GM23338 (cell line): ENCODE measurements around the gene CUBN. TPM values are rescaled to one million over a fixed set of nuclear protein-coding genes. Genes with fewer than 3 reads are reported as not detected.

Experiments
- ATAC-seq: fragments of 200-7000 bp; cut with Tn5 transposase; 3 replicates; pipeline ENCODE4 v1.9.1; 2020
- DNase-seq: peaks from one replicate; pipeline ENCODE4 v3.0.0-alpha.2; 2015; ENCODE audit warnings: low spot score
- H2AFZ ChIP-seq: fragments of 200-600 bp; sonication (generic); 2 replicates; pipeline ENCODE4 v1.8.0; 2016; ENCODE audit warnings: antibody characterized with exemption, mild to moderate bottlenecking, moderate library complexity
- H3F3A ChIP-seq: fragments of 200-600 bp; sonication (generic); replicated peaks from 2 replicates; pipeline ENCODE4 v1.8.0; 2017; ENCODE audit warnings: antibody characterized with exemption, mixed run types, low read depth
- H3K27ac ChIP-seq: fragments of 200-600 bp; sonication (generic); 2 replicates; pipeline ENCODE4 v1.6.1; 2016; ENCODE audit warnings: low read depth
- H3K27me3 ChIP-seq: fragments of 200-600 bp; sonication (generic); 2 replicates; pipeline ENCODE4 v1.8.0; 2016; ENCODE audit warnings: mild to moderate bottlenecking, mixed run types, moderate library complexity; ENCODE audit not compliant: insufficient read depth
- H3K36me3 ChIP-seq: fragments of 200-600 bp; sonication (generic); 2 replicates; pipeline ENCODE4 v1.8.0; 2016; ENCODE audit warnings: mild to moderate bottlenecking; ENCODE audit not compliant: insufficient read depth
- H3K4me1 ChIP-seq: fragments of 200-600 bp; sonication (generic); 2 replicates; pipeline ENCODE4 v1.8.0; 2016; ENCODE audit warnings: mild to moderate bottlenecking, moderate library complexity; ENCODE audit not compliant: insufficient read depth
- H3K4me2 ChIP-seq: fragments of 200-600 bp; sonication (generic); 2 replicates; pipeline ENCODE4 v1.7.1; 2017; ENCODE audit warnings: mixed run types
- H3K4me3 ChIP-seq: fragments of 200-600 bp; sonication (generic); 2 replicates; pipeline ENCODE4 v1.6.1; 2016; ENCODE audit warnings: mixed run types
- H3K79me2 ChIP-seq: fragments of 200-600 bp; sonication (generic); replicated peaks from 2 replicates; pipeline ENCODE4 v1.8.0; 2017; ENCODE audit warnings: mild to moderate bottlenecking; ENCODE audit not compliant: insufficient read depth
- H3K9me2 ChIP-seq: fragments of 200-600 bp; sonication (generic); 2 replicates; pipeline ENCODE4 v1.8.0; 2017; ENCODE audit not compliant: insufficient read depth
- H4K20me1 ChIP-seq: fragments of 200-600 bp; sonication (generic); replicated peaks from 2 replicates; pipeline ENCODE4 v1.8.0; 2017; ENCODE audit warnings: mild to moderate bottlenecking; ENCODE audit not compliant: insufficient read depth
- H3K27ac Mint-ChIP-seq: 2 replicates; pipeline ENCODE4 v1.8.0; 2020; ENCODE audit warnings: inconsistent platforms, mild to moderate bottlenecking, moderate library complexity, mixed read lengths
- H3K27me3 Mint-ChIP-seq: 3 replicates; pipeline ENCODE4 v1.8.0; 2022; ENCODE audit warnings: low read depth, mild to moderate bottlenecking, moderate library complexity, mixed read lengths, inconsistent platforms; ENCODE audit not compliant: insufficient read depth, poor library complexity
- H3K36me3 Mint-ChIP-seq: 3 replicates; pipeline ENCODE4 v1.8.0; 2021; ENCODE audit warnings: low read depth, mild to moderate bottlenecking, inconsistent platforms, moderate library complexity, mixed read lengths
- H3K4me1 Mint-ChIP-seq: 3 replicates; pipeline ENCODE4 v1.8.0; 2020; ENCODE audit warnings: mild to moderate bottlenecking, inconsistent platforms, mixed read lengths
- H3K4me3 Mint-ChIP-seq: 3 replicates; pipeline ENCODE4 v1.8.0; 2021; ENCODE audit warnings: moderate library complexity, mild to moderate bottlenecking, inconsistent platforms, mixed read lengths
- H3K9me3 Mint-ChIP-seq: 3 replicates; pipeline ENCODE4 v1.8.0; 2020; ENCODE audit warnings: moderate library complexity, mild to moderate bottlenecking, inconsistent platforms, mixed read lengths
- ETS1 ChIP-seq: IDR thresholded peaks from 2 replicates; pipeline ENCODE4 v1.6.1; 2016; ENCODE audit warnings: antibody characterized with exemption
- EZH2phosphoT487 ChIP-seq: fragments of 200-600 bp; sonication (generic); IDR thresholded peaks from one replicate; pipeline ENCODE4 v1.8.1; 2018; ENCODE audit warnings: antibody characterized with exemption; ENCODE audit not compliant: unreplicated experiment
- NANOG ChIP-seq: IDR thresholded peaks from 2 replicates; pipeline ENCODE4 v1.6.1; 2016; ENCODE audit warnings: antibody characterized with exemption, borderline replicate concordance
- POLR2AphosphoS5 ChIP-seq: IDR thresholded peaks from 2 replicates; pipeline ENCODE4 v1.6.1; 2016; ENCODE audit warnings: antibody characterized with exemption, low read depth
- REST ChIP-seq: IDR thresholded peaks from one replicate; pipeline ENCODE4 v1.6.1; 2018; ENCODE audit warnings: antibody characterized with exemption; ENCODE audit not compliant: unreplicated experiment
- ZNF114 ChIP-seq: fragments of 250-450 bp; sonication (Bioruptor Pico); IDR thresholded peaks from 2 replicates; pipeline ENCODE4 v1.5.0; 2020; ENCODE audit warnings: mild to moderate bottlenecking, moderate library complexity
- ZNF331 ChIP-seq: fragments of 250-450 bp; sonication (Bioruptor Pico); IDR thresholded peaks from 2 replicates; pipeline ENCODE4 v1.5.0; 2020; ENCODE audit warnings: low read depth, mild to moderate bottlenecking, moderate library complexity
- ZNF462 ChIP-seq: fragments of 250-450 bp; sonication (Bioruptor Pico); IDR thresholded peaks from 2 replicates; pipeline ENCODE4 v1.5.0; 2020; ENCODE audit warnings: mild to moderate bottlenecking, moderate library complexity
- polyA plus RNA-seq: library from polyadenylated mRNA; unstranded; fragments of >200 nt; fragmentation: Nextera tagmentation; extraction: Ambion mirVana; gene quantifications from 2 replicates; pipeline ENCODE4 v1.2.1, GENCODE V29; 2016
- total RNA-seq: library from RNA; depleted of rRNA; stranded (reverse); fragments of >200 nt; shearing (Covaris generic); gene quantifications from 2 replicates; pipeline ENCODE4 v1.2.3, GENCODE V29; 2014

The CUBN gene
- total and polyA plus RNA-seq, 2 experiments from 2014 or later: 0.06 to 1.8 TPM

GRCh38 chr10:17140386-17140761 is 10.8 kb upstream of the CUBN start:
- Mint-ChIP-seq H3K27me3 (no peaks in the 10 kb centered on the region), H3K4me1 (peaks cover 12% of the 10 kb centered on the region), H3K27ac (no peak overlapping the region), H3K36me3 (no peaks in the 10 kb centered on the region), H3K4me3 (no peak overlapping the region), H3K9me3 (no peaks in the 10 kb centered on the region)
- H3K4me2 ChIP-seq: no peak overlapping the region
- no peaks in the 10 kb centered on the region for H3K79me2 ChIP-seq
- 0 out of 2 replicates have a peak, but pooled peaks cover 7% of the 10 kb centered on the region for H3K4me1 ChIP-seq
- no peaks in the 10 kb centered on the region for H3K9me2 ChIP-seq
- no peak overlapping the region for H3K27ac ChIP-seq
- H2AFZ ChIP-seq: no peak overlapping the region
- TF ChIP-seq ZNF114 (no peak), ZNF331 (no peak), NANOG (no peak), REST (no peak)
- no peak overlapping the region for H3K4me3 ChIP-seq
- H4K20me1 ChIP-seq: no peaks in the 10 kb centered on the region
- no peak for ATAC-seq
- no peak for DNase-seq
- H3K36me3 ChIP-seq: no peaks in the 10 kb centered on the region
- no peaks in the 10 kb centered on the region for H3F3A ChIP-seq
- no peaks in the 10 kb centered on the region for H3K27me3 ChIP-seq

- no peaks in the 10 kb centered on the region for H3K27me3 Mint-ChIP-seq
- H3K4me1 ChIP-seq: 0 out of 2 replicates have a peak, but pooled peaks cover 7% of the 10 kb centered on the region
- no peak for DNase-seq
- H3K27ac Mint-ChIP-seq: no peak overlapping the region
- no peak overlapping the region for H2AFZ ChIP-seq
- no peaks in the 10 kb centered on the region for H3K36me3 Mint-ChIP-seq
- H3K27ac ChIP-seq: no peak overlapping the region
- peaks cover 17% of the 10 kb centered on the region for H3K4me1 Mint-ChIP-seq
- ATAC-seq: no peak
- H3K4me3 Mint-ChIP-seq: no peak overlapping the region
- H3K79me2 ChIP-seq: no peaks in the 10 kb centered on the region
- no peaks in the 10 kb centered on the region for H3K9me2 ChIP-seq
- H3K27me3 ChIP-seq: no peaks in the 10 kb centered on the region
- no peaks in the 10 kb centered on the region for H3K9me3 Mint-ChIP-seq
- H3F3A ChIP-seq: no peaks in the 10 kb centered on the region
- H3K4me3 ChIP-seq: no peak overlapping the region
- no peak overlapping the region for H3K4me2 ChIP-seq
- no peaks in the 10 kb centered on the region for H3K36me3 ChIP-seq
- H4K20me1 ChIP-seq: no peaks in the 10 kb centered on the region
- no peak for TF ChIP-seq POLR2AphosphoS5
- TF ChIP-seq ZNF462: no peak
- no peak for TF ChIP-seq ZNF331
- no peak for TF ChIP-seq ETS1
- no peak for TF ChIP-seq EZH2phosphoT487
Observed at GRCh38 chr10:17138460-17139042, 8.9 kb upstream of the CUBN start.
